Psoas muscle (tissue), 8 donors: ENCODE results near the gene TIMP2. TPM values are rescaled to one million over a fixed set of nuclear protein-coding genes. Genes with fewer than 3 reads are reported as not detected.

ENCODE experiments used
- ATAC-seq, 4 donors: fragments of 200-7000 bp; cut with Tn5 transposase; one replicate each; pipeline ENCODE4 v1.9.1; 2020; ENCODE audit warnings: moderate library complexity in 3 of 4, mild to moderate bottlenecking in 2 of 4
- DNase-seq, 2 donors: peaks; one replicate each; pipeline ENCODE4 v3.0.0-alpha.2; 2020
- H3K27ac ChIP-seq: fragments of 200-600 bp; one replicate; pipeline ENCODE4 v1.8.0; 2022
- H3K27me3 ChIP-seq, 3 donors: fragments of 200-600 bp in 1 of 3; one replicate each; pipeline versions ENCODE4 v1.6.1 to v1.8.0; 2013 to 2022; ENCODE audit warnings: low read length in 2 of 3, mild to moderate bottlenecking in 2 of 3, moderate library complexity in 1 of 3; ENCODE audit not compliant: insufficient read depth in 3 of 3
- H3K36me3 ChIP-seq, 2 donors: fragments of 200-600 bp in 1 of 2; one replicate each; pipeline versions ENCODE4 v1.6.1 to v1.8.0; 2013 to 2022; ENCODE audit warnings: low read depth in 1 of 2, mild to moderate bottlenecking in 1 of 2, moderate library complexity in 1 of 2; ENCODE audit not compliant: insufficient read depth in 1 of 2
- H3K4me1 ChIP-seq: fragments of 200-600 bp; one replicate; pipeline ENCODE4 v1.8.0; 2022
- H3K4me3 ChIP-seq: fragments of 200-600 bp; one replicate; pipeline ENCODE4 v1.8.0; 2022; ENCODE audit warnings: mild to moderate bottlenecking
- H3K9me3 ChIP-seq: fragments of 200-600 bp; one replicate; pipeline ENCODE4 v1.8.0; 2022
- CTCF ChIP-seq: fragments of 200-600 bp; IDR thresholded peaks from one replicate; pipeline ENCODE4 v1.8.0; 2022; ENCODE audit warnings: antibody characterized with exemption
- WGBS, 3 donors: extraction: QIAGEN DNeasy Blood & Tissue Kit; methylation state at CpG; one replicate each; pipeline versions ENCODE4 v1.1.6 to v1.1.7; 2013; 5-methylcytosine and 5-hydroxymethylcytosine counted together
- intact Hi-C, 2 donors: fragments of 100-400 bp; cut with DNase I; formaldehyde crosslinking; loops; one replicate each; pipeline versions ENCODE4 v1.11.0 to v1.14.2; 2022
- polyA plus RNA-seq, 3 donors: library from polyadenylated mRNA; stranded (reverse); fragments of 200-250 nt; gene quantifications; one replicate each; pipeline ENCODE4 v1.2.3, GENCODE V29; 2013
- total RNA-seq, 4 donors: library from RNA; stranded (reverse); fragmentation: NEBNext Ultra II Directional in 2 of 4; extraction: Animal tissue kit (Norgen Biotek cat#: 25700) in 2 of 4; gene quantifications; one replicate each; pipeline versions ENCODE4 v1.2.1 to v1.2.4, GENCODE V29; 2021 to 2023
- donor health status: healthy with polysubstance abuse.
- donor health status: DM: no; HTN: no; CAD: no; lungs with moderate emphysema.
- donor health status: Bipolar disorder and iron deficiency.
- donor health status: healthy.
- donor health status: DM: yes; HTN: yes; CAD: no.
- donor health status: DM: no; HTN: no; CAD: no.
- donor health status: DM: no; HTN: no; CAD: no.
- donor health status: DM: yes; HTN: yes; CAD: no.

Gene TIMP2
- total and polyA plus RNA-seq, 7 donors: 10.3 to 53.6 (median 18.5) TPM

GRCh38 chr17:78818932-78819331 is 106.3 kb downstream of the TIMP2 start:
- Histone ChIP-seq H3K4me3 (no peak overlapping the region), H3K9me3 (no peaks in the 10 kb centered on the region), H3K36me3 (peaks cover 13 to 99% of the 10 kb centered on the region in 2 donors), H3K27ac (peak overlapping the region; percentile 6), H3K27me3 (no peaks in the 10 kb centered on the region), H3K4me1 (no peaks in the 10 kb centered on the region)
- ATAC-seq (no peak), DNase-seq (peak in 1 of 2 donors; percentile 30)
- intact Hi-C loops: no loop called here
- 60 to 76% (median 66%) methylated on average over 6 of the region's 6 CpGs for WGBS, 3 donors
- TF ChIP-seq CTCF: no peak

GRCh38 chr17:78818152-78818846 is 106.9 kb downstream of the TIMP2 start:
- intact Hi-C loops: no loop called here
- ATAC-seq: no peak
- H3K9me3 ChIP-seq: no peaks in the 10 kb centered on the region
- peak overlapping the region; percentile 6 for H3K27ac ChIP-seq
- peak in 1 of 2 donors; percentile 38 for DNase-seq
- no peak for TF ChIP-seq CTCF
- peaks cover 14 to 99% of the 10 kb centered on the region in 2 donors for H3K36me3 ChIP-seq
- H3K27me3 ChIP-seq: no peaks in the 10 kb centered on the region
- H3K4me3 ChIP-seq: no peak overlapping the region
- peaks cover 4% of the 10 kb centered on the region for H3K4me1 ChIP-seq
- WGBS, 3 donors: 80 to 83% (median 81%) methylated on average over 19 of the region's 19 CpGs

GRCh38 chr17:78817123-78817522 is 108.1 kb downstream of the TIMP2 start:
- DNase-seq (peak in 1 of 2 donors; percentile 24), ATAC-seq (peak; percentile 20 to 83 (median 68))
- WGBS, 3 donors: 29 to 64% (median 31%) methylated on average over 6 of the region's 6 CpGs
- H3K36me3 ChIP-seq: peaks cover 15 to 100% of the 10 kb centered on the region in 2 donors
- H3K27me3 ChIP-seq: no peaks in the 10 kb centered on the region
- no peak for TF ChIP-seq CTCF
- H3K27ac ChIP-seq: peak overlapping the region; percentile 39
- no peaks in the 10 kb centered on the region for H3K9me3 ChIP-seq
- peaks cover 7% of the 10 kb centered on the region for H3K4me1 ChIP-seq
- no peak overlapping the region for H3K4me3 ChIP-seq
- intact Hi-C loops: no loop called here

- Histone ChIP-seq H3K4me1 (peaks cover 7% of the 10 kb centered on the region), H3K27ac (no peak overlapping the region), H3K36me3 (peaks cover 18 to 100% of the 10 kb centered on the region in 2 donors), H3K27me3 (no peaks in the 10 kb centered on the region), H3K4me3 (no peak overlapping the region), H3K9me3 (no peaks in the 10 kb centered on the region)
- DNase-seq (no peak), ATAC-seq (peak in 1 of 4 donors; percentile 32)
- no peak for TF ChIP-seq CTCF
- WGBS, 3 donors: 84 to 96% (median 95%) methylated on average over 7 of the region's 7 CpGs
- intact Hi-C loops: no loop called here
Observed at GRCh38 chr17:78815696-78816095, 109.5 kb downstream of the TIMP2 start.
